DMS53 (cell line): ENCODE data around the gene PTEN.
A peak's percentile ranks its signal among the peaks of the same experiment; 100 is the strongest.
"Not testable (repeated sequence)": the region's sequence is repeated elsewhere in the genome, so short reads cannot be mapped to it uniquely, and the experiment has no call there.

Experiments
- DNase-seq: peaks from one replicate; lab custom pipeline; 2025; lab: John Stamatoyannopoulos, UW

Gene PTEN

GRCh38 chr10:87863053-87863943 is at the start of gene PTEN, which contains the start of gene KLLN:
Gene PTEN, plus strand, starts transcription at chr10:87863625. Its CDS starts 845 bp downstream, at chr10:87864470.
Gene KLLN, minus strand, starts transcription at chr10:87863533. Its CDS starts 1,046 bp downstream, at chr10:87862487.
- DNase-seq = peak; percentile 98

- DNase-seq = no peak
Measured at GRCh38 chr10:87816163-87816897, 47.1 kb upstream of the PTEN start.

- peak; percentile 54 for DNase-seq
Measured at GRCh38 chr10:87816898-87817608, 46.4 kb upstream of the PTEN start.

- peak; percentile 95 for DNase-seq
Measured at GRCh38 chr10:87817609-87818504, 45.6 kb upstream of the PTEN start, which contains the start of gene ATAD1. Gene ATAD1, minus strand, starts transcription at chr10:87818226. Its CDS starts 3,627 bp downstream, at chr10:87814599.

GRCh38 chr10:87818505-87819288 is 44.7 kb upstream of the PTEN start:
- DNase-seq = peak; percentile 69

- no peak for DNase-seq
Measured at GRCh38 chr10:87819289-87819585, 44.2 kb upstream of the PTEN start.

- DNase-seq = no peak
Measured at GRCh38 chr10:87826653-87827052, 36.8 kb upstream of the PTEN start.

- DNase-seq = no peak
Measured at GRCh38 chr10:87827681-87828080, 35.7 kb upstream of the PTEN start.

GRCh38 chr10:87829051-87829450 is 34.4 kb upstream of the PTEN start:
- not testable (repeated sequence) for DNase-seq

GRCh38 chr10:87829986-87830729 is 33.3 kb upstream of the PTEN start:
- no peak for DNase-seq

- DNase-seq = no peak
Measured at GRCh38 chr10:87836098-87836497, 27.3 kb upstream of the PTEN start.

- no peak for DNase-seq
Measured at GRCh38 chr10:87837445-87837844, 26.0 kb upstream of the PTEN start.

GRCh38 chr10:87838650-87839049 is 24.8 kb upstream of the PTEN start:
- DNase-seq = no peak

GRCh38 chr10:87841186-87841585 is 22.2 kb upstream of the PTEN start:
- no peak for DNase-seq

GRCh38 chr10:87842220-87842641 is 21.2 kb upstream of the PTEN start:
- peak; percentile 78 for DNase-seq

- DNase-seq = peak; percentile 40
Measured at GRCh38 chr10:87842776-87843497, 20.5 kb upstream of the PTEN start.

- DNase-seq = no peak
Measured at GRCh38 chr10:87843714-87844113, 19.7 kb upstream of the PTEN start.

- peak; percentile 49 for DNase-seq
Measured at GRCh38 chr10:87844837-87845623, 18.4 kb upstream of the PTEN start.
